AG08395 (cell line): ENCODE results near the gene CSF2RB.

Source experiments
- DNase-seq: peaks from one replicate; pipeline ENCODE4 v3.0.0; 2012; ENCODE audit warnings: mixed read lengths, low spot score

CSF2RB gene

DNA sequence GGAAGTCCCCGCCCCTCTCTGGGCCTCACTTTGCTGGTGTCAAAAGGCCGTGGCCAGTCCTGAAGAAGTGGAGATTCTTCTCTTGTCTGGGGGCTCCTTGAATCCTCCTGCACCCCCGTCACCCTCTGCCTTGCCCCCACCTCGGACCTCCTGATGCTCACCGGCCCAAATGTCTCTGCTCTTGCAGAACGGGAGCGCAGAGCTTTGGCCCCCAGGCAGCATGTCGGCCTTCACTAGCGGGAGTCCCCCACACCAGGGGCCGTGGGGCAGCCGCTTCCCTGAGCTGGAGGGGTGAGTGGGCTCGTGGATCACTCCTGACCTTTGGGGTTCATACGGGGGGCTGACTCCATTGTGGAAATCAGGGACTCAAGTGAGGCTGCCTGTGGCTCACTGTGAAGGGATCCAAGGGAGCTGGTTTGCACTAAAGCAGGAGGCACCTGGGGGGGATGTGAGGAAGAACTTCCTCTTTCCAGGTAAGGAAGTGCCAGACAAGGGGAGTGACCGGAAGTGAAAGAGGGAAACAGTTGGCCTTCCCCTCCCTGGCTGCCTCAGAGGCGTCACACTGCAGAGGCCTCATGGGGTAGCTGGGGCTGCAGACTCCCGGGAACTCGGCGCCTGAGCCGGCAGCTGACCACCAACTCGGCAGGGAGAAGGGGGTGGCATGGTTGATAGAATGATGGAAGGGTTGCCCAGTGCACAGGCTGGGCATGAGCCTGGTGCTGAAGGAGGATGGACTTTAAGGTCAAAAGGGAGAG, 23.1 kb downstream of the CSF2RB start:
- no peak for DNase-seq

DNA sequence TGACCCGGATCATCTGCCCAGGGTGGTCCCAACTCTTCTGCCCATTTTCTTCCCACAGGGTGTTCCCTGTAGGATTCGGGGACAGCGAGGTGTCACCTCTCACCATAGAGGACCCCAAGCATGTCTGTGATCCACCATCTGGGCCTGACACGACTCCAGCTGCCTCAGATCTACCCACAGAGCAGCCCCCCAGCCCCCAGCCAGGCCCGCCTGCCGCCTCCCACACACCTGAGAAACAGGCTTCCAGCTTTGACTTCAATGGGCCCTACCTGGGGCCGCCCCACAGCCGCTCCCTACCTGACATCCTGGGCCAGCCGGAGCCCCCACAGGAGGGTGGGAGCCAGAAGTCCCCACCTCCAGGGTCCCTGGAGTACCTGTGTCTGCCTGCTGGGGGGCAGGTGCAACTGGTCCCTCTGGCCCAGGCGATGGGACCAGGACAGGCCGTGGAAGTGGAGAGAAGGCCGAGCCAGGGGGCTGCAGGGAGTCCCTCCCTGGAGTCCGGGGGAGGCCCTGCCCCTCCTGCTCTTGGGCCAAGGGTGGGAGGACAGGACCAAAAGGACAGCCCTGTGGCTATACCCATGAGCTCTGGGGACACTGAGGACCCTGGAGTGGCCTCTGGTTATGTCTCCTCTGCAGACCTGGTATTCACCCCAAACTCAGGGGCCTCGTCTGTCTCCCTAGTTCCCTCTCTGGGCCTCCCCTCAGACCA, 24.0 kb downstream of the CSF2RB start:
- no peak for DNase-seq

- no peak for DNase-seq
These were observed 24.6 kb downstream of the CSF2RB start for GRCh38 chr22:36938028-36938425.

DNA sequence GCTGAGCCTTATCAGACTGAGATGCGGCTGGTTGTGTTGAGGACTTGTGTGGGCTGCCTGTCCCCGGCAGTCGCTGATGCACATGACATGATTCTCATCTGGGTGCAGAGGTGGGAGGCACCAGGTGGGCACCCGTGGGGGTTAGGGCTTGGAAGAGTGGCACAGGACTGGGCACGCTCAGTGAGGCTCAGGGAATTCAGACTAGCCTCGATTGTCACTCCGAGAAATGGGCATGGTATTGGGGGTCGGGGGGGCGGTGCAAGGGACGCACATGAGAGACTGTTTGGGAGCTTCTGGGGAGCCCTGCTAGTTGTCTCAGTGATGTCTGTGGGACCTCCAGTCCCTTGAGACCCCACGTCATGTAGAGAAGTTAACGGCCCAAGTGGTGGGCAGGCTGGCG, 25.5 kb downstream of the CSF2RB start:
- no peak for DNase-seq

DNA sequence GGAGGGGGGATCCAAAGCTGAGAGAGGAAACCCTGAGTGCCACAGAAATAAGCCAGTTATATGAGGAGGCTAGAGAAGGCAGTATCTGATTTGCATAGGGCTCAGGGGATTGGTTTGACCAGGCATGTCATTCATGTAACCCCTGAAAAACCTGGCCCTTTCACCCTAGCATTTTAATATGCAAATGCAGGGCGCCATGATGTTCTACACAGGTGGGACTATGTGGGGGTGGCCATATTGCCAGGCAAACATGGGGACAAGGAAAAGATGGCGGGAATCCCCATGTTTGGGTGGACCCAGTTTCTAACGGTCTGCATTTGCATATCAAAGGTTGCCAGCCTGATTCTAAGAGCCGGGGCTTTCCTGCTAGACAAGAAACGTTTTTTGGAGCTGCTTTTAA, 27.2 kb downstream of the CSF2RB start:
- DNase-seq, result no peak

DNA sequence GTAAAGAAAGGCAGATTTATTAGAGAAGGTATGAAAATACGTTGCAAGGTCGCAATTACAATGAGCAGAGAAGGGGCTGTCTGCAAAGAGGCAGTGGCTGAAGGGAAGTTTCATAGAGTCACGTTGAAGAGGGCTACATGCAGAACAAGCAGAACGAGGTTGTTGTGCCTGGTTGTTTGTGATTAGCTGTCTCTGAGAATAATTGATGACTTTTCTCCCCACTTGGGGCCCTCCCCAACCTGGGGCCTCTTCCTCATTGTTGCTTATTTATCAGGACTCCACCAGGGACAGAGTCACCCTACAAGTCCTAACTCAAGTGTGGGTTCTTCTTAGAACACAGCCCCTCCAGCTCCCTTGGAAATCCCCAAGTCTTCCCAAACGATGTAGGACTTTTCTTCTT, 29.1 kb downstream of the CSF2RB start:
- no peak for DNase-seq

DNA sequence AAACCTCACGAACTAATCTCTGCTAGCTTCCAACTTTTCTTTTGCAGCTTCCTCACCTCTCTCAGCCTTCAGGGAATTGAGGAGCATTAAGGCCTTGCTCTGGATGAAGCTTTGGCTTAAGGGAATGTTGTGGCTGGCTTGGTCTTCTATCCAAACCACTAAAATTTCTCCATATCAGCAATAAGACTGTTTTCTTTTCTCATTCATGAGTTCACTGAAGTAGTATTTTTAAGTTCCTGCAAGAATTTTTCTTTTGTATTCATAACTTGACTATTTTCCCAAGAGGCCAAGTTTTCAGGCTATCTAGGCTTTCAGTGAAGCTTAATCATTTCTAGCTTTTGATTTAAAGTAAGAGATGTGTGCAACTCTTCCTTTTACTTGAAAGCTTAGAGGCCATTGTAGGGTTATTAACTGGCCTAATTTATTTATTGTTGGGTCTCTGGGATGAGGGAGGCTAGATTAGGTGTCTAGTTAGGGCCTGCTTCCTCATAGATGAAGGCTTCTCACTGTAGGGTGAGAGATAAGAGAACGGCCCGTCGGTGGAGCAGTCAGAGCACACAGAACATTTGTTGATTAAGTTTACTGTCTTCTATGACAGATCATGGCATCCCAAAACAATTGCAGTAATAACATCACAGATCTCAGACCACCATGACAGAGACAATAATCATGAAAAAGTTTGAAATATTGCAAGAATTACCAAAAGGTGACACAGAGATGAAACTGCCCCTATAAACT, 33.2 kb downstream of the CSF2RB start:
- no peak for DNase-seq

- no peak for DNase-seq
These were observed 35.1 kb downstream of the CSF2RB start for GRCh38 chr22:36948273-36949225.

DNA sequence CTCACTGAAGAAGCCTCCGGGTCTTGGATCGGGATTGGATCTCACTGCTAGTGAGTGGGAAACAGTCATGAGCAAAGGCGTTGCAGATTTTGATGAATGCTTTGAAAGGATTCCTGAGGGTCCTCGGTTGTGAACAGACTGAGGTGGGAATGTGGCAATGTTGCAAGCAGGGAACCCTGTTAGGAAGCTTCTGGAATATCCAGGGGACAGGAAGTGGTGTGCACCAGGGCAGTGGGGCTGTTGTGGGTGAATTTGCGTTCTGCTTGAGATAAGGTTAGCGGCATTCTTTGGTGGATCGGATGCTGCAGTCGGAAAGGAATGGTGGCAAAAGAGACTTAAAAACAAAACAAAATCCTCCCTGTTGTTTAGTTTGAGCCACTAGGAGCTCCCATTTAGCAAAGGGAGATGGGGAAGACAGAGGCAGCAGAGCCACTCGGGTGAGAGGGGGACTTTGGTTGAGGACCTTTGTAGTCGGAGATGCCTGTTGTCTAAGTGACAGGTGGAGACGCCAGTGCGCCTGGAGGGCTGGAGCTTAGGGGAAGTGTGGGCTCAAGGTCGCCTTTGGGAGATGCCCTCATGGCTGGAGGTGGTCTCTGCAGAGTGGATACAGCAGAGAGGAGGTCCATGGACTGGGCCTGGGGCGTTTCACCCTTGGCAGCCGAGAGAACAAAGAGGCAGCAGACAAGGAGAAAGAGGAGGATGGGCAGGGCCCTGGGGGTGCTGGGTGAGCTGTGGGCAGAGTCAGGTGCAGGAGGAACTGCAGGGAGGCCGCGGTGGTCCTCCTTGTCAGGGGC, 37.6 kb downstream of the CSF2RB start:
- DNase-seq, result no peak

DNA sequence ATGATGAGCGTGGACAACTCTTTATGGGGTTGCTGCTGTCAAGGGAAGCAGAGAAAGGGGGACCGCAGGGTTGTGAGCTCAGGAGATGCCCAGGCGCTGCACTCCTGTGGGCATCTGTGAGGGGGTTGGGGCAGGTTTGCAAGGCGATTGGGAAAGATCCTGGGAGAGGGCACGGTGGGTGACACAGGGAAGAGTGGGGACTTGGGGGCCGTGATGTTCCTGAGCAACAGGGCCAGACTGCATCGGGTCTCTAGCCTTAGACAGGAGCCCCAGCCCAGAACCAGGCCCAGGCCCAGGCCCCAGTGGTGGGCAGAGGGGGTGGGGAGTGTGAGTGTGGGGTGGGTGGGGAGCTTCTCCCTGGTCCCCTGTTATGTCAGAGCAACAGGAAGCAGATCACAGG, 38.3 kb downstream of the CSF2RB start:
- DNase-seq, result no peak

DNA sequence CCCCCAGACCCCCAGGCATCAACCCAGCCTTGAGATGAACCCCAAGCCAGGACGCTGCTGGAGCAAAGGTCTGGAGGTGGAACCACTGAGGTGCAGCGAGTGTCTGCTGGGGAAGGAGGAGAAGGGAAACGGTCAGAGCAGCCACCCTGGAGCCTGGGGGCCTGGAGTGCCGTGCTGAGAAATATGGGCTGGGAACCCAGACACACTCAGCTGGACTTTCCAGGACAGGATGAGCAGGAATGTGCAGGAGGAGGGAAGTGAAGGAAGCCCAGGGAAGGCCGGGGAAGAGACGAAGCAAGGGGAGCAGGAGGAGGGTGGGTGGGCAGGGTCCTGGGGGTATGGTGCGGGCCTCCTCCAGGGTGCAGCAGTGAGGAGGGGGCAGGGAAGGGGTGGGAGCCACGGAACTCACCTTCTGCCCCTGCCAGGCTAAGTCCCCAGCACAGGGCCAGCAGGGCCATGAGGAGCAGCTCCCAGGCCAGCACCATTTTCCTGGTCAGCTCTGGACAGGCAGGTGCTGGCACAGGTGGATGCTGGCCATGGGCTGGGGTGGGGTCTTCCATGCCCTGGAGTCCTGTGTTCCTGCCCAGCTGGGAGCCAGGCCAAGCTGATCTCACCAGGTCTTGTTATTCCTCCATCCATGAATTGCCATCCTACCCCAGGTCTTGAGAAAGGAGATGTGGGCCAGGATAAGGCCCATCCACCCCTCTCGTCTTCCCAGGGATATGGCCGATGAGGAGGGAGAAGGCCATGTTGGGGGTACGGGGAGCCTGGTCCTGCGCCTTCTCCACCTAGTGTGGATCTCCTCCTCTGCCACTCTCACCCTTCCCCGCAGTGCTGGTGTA, 40.0 kb downstream of the CSF2RB start:
- no peak for DNase-seq

- no peak for DNase-seq
These were observed 41.0 kb downstream of the CSF2RB start for GRCh38 chr22:36954251-36955014.

- DNase-seq, result no peak
These were observed 42.3 kb downstream of the CSF2RB start for GRCh38 chr22:36955691-36956090.

- DNase-seq, result no peak
These were observed 44.9 kb downstream of the CSF2RB start for GRCh38 chr22:36958366-36958765.

- DNase-seq, result no peak
These were observed 48.2 kb downstream of the CSF2RB start for GRCh38 chr22:36961626-36962025.

- no peak for DNase-seq
These were observed 49.9 kb downstream of the CSF2RB start for GRCh38 chr22:36963302-36963701.

DNA sequence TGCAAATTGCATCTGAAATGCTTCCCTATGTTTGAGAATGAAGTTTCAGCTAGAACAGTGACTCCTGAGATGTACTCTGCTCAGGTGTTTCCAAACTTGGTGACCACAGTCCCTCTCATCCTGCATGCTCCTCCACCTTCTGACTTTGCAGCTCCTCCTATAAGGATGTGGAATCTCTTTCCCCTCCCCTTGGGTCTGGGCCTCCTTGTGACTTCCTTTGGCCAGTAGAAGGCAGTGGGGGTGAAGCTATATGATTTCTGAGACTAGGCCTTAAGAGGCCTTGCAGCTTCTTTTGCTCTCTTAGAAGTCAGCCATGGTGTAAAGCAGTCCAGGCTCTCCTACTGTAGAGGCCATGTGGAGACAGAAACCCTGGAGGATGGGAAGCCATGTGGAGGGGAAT, 50.7 kb downstream of the CSF2RB start:
- DNase-seq, result no peak

- DNase-seq, result no peak
These were observed 52.3 kb downstream of the CSF2RB start for GRCh38 chr22:36965696-36966095.

GRCh38 chr22:36966851-36967540, 53.6 kb downstream of the CSF2RB start:
- DNase-seq, result no peak
